ENCODE data around the gene DYNC2LI1.

GRCh38 chr2:43812006-43812405 lies 38.2 kb downstream of the DYNC2LI1 start:
- no peak for TF ChIP-seq CTCF (IDR thresholded peaks at IDR 0.05; ENCODE audit: low read length)
- TF ChIP-seq EZH2 (IDR thresholded peaks at IDR 0.05; ENCODE audit: borderline replicate concordance, low read length), result no peak

Data from OCI-LY1 (cell line).